CD4-positive, alpha-beta T cell (primary cell): Measurements from ENCODE around the gene PSMA7. TPM values are rescaled to one million over a fixed set of nuclear protein-coding genes. Genes with fewer than 3 reads are reported as not detected.

ENCODE experiments used
- ATAC-seq: fragments of 200-7000 bp; cut with Tn5 transposase; one replicate; pipeline ENCODE4 v1.10.0; 2022; ENCODE audit warnings: mild to moderate bottlenecking; ENCODE audit not compliant: poor library complexity
- CTCF ChIA-PET: fragments of 350-600 bp; sonication (Branson Sonifier 250); formaldehyde crosslinking; loops from one replicate; lab custom pipeline; 2021; ENCODE audit warnings: antibody characterized with exemption, inconsistent platforms; lab: Charles Lee
- POLR2A ChIA-PET: fragments of 350-600 bp; sonication (Branson Sonifier 250); formaldehyde crosslinking; loops from one replicate; lab custom pipeline; 2021; ENCODE audit warnings: antibody characterized with exemption, inconsistent platforms; lab: Charles Lee
- DNase-seq, 14 experiments: peaks; one replicate each; pipeline ENCODE4 v3.0.0-alpha.2; 2013 to 2020; ENCODE audit warnings: mixed read lengths in 2 of 14
- H3K27ac ChIP-seq, 2 donors: one replicate each; pipeline versions ENCODE4 v1.5.1 to v1.7.0; 2013; ENCODE audit warnings: low read length in 2 of 2, low read depth in 1 of 2, mild to moderate bottlenecking in 1 of 2
- H3K27me3 ChIP-seq, 2 experiments: 1 replicate in 1 of 2; 2 replicates in 1 of 2; pipeline versions ENCODE4 v1.6.1 to v1.7.0; 2013; ENCODE audit warnings: low read length in 2 of 2, control low read depth in 1 of 2, mild to moderate bottlenecking in 1 of 2, moderate library complexity in 1 of 2; ENCODE audit not compliant: insufficient read depth in 2 of 2, control insufficient read depth in 1 of 2
- H3K36me3 ChIP-seq: one replicate; pipeline ENCODE4 v1.6.1; 2013; ENCODE audit warnings: low read length, control low read depth; ENCODE audit not compliant: insufficient read depth
- H3K4me1 ChIP-seq: one replicate; pipeline ENCODE4 v1.6.1; 2013; ENCODE audit warnings: low read length, control low read depth; ENCODE audit not compliant: insufficient read depth
- H3K4me3 ChIP-seq: one replicate; pipeline ENCODE4 v1.5.1; 2013; ENCODE audit warnings: mild to moderate bottlenecking, low read length, moderate library complexity
- H3K9me3 ChIP-seq, 2 experiments: 1 replicate in 1 of 2; 2 replicates in 1 of 2; pipeline versions ENCODE4 v1.6.1 to v1.7.0; 2013; ENCODE audit warnings: low read length in 2 of 2, mild to moderate bottlenecking in 2 of 2, control low read depth in 1 of 2, moderate library complexity in 1 of 2; ENCODE audit not compliant: control insufficient read depth in 1 of 2, insufficient read depth in 1 of 2
- H3K27ac Mint-ChIP-seq: one replicate; pipeline ENCODE4 v1.8.0; 2020; ENCODE audit warnings: mixed read lengths
- H3K27me3 Mint-ChIP-seq: one replicate; pipeline ENCODE4 v1.8.0; 2021; ENCODE audit warnings: mixed read lengths
- H3K36me3 Mint-ChIP-seq: one replicate; pipeline ENCODE4 v1.8.0; 2021; ENCODE audit warnings: low read depth, mixed read lengths
- H3K4me1 Mint-ChIP-seq: one replicate; pipeline ENCODE4 v1.8.0; 2021; ENCODE audit warnings: low read depth, mixed read lengths
- H3K4me3 Mint-ChIP-seq: one replicate; pipeline ENCODE4 v1.8.0; 2020; ENCODE audit warnings: mild to moderate bottlenecking, mixed read lengths
- H3K9me3 Mint-ChIP-seq: one replicate; pipeline ENCODE4 v1.8.0; 2020; ENCODE audit warnings: mixed read lengths
- intact Hi-C, 2 experiments: fragments of 100-400 bp; cut with DNase I in 1 of 2; cut with micrococcal nuclease in 1 of 2; formaldehyde crosslinking; loops; one replicate each; pipeline versions ENCODE4 v1.15.1 to v1.9.0; 2023 to 2025; cut with DNase I, micrococcal nuclease
- total RNA-seq, 174 experiments: library from RNA in 2 of 174; stranded (reverse) in 2 of 174; gene quantifications; one replicate each; pipeline ENCODE4 v1.2.3 and lab custom pipeline; 2021 to 2026
- TF ChIP-seq, protein P1 (sequence below): fragments of 200-600 bp; IDR thresholded peaks from one replicate; pipeline ENCODE4 v1.8.0; 2022; ENCODE audit warnings: antibody characterized with exemption, mild to moderate bottlenecking

Gene PSMA7
- total RNA-seq, 2 experiments from 2014 or later, result 150 to 158 TPM

DNA sequence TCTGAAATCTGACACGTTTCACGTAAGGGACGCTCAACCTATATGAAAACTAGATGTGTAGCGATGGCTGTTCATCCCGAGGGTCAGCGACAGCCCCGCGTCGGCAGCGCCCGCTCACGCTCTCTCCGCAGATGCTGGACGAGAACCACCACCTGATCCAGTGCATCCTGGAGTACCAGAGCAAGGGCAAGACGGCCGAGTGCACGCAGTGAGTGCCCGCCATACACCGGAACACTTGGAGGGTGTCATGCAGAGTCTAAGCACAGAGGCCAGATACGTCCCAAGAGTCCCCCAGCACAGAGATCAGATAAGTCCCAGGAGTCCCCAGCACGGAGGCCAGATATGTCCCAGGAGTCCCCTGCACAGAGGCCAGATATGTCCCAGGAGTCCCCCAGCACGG is 15.3 kb upstream of the PSMA7 start:
- H3K36me3 Mint-ChIP-seq, result peaks cover 26% of the 10 kb centered on the region
- Histone ChIP-seq H3K4me1 (peaks cover 23% of the 10 kb centered on the region), H3K4me3 (no peak overlapping the region), H3K36me3 (peaks cover 46% of the 10 kb centered on the region), H3K9me3 (peaks cover 0 to 2% of the 10 kb centered on the region in 2 experiments), H3K27ac (no peak overlapping the region), H3K27me3 (no peaks in the 10 kb centered on the region)
- H3K4me3 Mint-ChIP-seq, result no peak overlapping the region
- H3K27me3 Mint-ChIP-seq, result no peaks in the 10 kb centered on the region
- no peak overlapping the region for H3K27ac Mint-ChIP-seq
- intact Hi-C loops, result loop anchor here in 1 of 2 experiments (5.0 kb wide), 1 partner anchor 131 kb away; no protein-coding TSS in a partner anchor
- TF ChIP-seq, protein P1, sequence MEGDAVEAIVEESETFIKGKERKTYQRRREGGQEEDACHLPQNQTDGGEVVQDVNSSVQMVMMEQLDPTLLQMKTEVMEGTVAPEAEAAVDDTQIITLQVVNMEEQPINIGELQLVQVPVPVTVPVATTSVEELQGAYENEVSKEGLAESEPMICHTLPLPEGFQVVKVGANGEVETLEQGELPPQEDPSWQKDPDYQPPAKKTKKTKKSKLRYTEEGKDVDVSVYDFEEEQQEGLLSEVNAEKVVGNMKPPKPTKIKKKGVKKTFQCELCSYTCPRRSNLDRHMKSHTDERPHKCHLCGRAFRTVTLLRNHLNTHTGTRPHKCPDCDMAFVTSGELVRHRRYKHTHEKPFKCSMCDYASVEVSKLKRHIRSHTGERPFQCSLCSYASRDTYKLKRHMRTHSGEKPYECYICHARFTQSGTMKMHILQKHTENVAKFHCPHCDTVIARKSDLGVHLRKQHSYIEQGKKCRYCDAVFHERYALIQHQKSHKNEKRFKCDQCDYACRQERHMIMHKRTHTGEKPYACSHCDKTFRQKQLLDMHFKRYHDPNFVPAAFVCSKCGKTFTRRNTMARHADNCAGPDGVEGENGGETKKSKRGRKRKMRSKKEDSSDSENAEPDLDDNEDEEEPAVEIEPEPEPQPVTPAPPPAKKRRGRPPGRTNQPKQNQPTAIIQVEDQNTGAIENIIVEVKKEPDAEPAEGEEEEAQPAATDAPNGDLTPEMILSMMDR, result no peak
- ATAC-seq (no peak), DNase-seq (no peak)
- ChIA-PET POLR2A (no interaction called here), CTCF (no interaction called here)
- no peaks in the 10 kb centered on the region for H3K9me3 Mint-ChIP-seq
- H3K4me1 Mint-ChIP-seq, result peaks cover 10% of the 10 kb centered on the region

DNA sequence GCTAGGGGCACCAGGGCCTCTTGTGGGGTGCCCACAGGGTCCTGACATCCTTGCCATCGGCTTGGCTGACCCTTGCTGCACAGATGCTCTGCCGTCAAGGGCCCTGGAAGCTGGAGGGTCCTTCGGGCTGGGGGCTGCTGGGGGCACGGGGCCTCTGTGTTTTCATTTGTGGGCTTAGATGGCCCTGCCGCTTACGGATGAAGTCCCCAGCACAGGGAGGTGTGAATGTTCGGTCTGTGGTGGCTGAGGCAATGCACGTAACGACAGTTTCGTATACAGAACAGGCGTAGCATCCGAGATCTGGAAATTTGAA is 14.8 kb upstream of the PSMA7 start:
- H3K4me1 ChIP-seq, result peaks cover 23% of the 10 kb centered on the region
- Mint-ChIP-seq H3K4me3 (no peak overlapping the region), H3K27ac (no peak overlapping the region), H3K4me1 (peaks cover 10% of the 10 kb centered on the region), H3K27me3 (no peaks in the 10 kb centered on the region), H3K9me3 (no peaks in the 10 kb centered on the region), H3K36me3 (peaks cover 29% of the 10 kb centered on the region)
- H3K36me3 ChIP-seq, result peaks cover 42% of the 10 kb centered on the region
- no peak overlapping the region for H3K4me3 ChIP-seq
- DNase-seq, result no peak
- ATAC-seq, result no peak
- ChIA-PET POLR2A (no interaction called here), CTCF (no interaction called here)
- H3K27ac ChIP-seq, result no peak overlapping the region
- no peaks in the 10 kb centered on the region for H3K27me3 ChIP-seq
- peaks cover 0 to 7% of the 10 kb centered on the region in 2 experiments for H3K9me3 ChIP-seq
- TF ChIP-seq, protein P1, result no peak
- intact Hi-C loops, result loop anchor here in 1 of 2 experiments (5.0 kb wide), 1 partner anchor 131 kb away; no protein-coding TSS in a partner anchor

DNA sequence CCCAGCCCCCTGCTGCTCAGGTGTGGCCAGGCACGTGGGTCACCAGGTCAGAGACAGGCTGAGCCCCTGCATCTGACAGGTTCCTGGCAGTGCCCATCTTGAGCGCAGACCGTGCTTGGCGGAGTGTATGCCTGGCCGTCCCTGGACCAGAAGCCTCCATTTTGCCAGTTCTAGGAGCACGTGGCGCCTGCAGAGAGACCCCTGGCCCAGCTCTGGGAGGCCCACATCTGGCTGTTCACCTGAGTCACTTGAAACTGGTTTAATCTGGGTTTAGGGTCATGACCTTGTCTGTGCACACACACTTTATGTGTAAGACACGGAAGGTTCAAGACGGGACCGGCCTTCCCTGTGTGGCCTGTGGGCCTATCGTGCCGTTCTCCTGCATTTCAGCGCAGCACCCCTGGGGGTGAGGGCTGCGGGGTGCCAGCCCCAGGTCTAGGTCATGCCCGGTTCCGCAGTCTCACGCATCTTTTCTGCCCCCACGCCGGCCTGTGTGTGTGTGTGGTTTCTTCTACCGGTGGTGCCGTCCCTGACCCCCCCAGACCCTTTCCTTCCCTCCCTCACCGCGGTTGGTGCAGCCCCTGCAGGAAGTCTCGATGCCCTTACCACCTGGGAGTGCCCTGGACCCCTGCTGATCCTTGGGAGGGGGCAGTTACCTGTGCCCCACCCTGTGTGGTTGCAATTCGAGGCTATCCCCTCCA is 14.3 kb upstream of the PSMA7 start:
- Mint-ChIP-seq H3K36me3 (peaks cover 34% of the 10 kb centered on the region), H3K4me1 (peaks cover 15% of the 10 kb centered on the region), H3K9me3 (no peaks in the 10 kb centered on the region), H3K27ac (no peak overlapping the region), H3K27me3 (no peaks in the 10 kb centered on the region), H3K4me3 (no peak overlapping the region)
- ATAC-seq, result no peak
- intact Hi-C loops, result loop anchor here (1.0 to 5.0 kb wide), 3 partner anchors 130 to 147 kb away; no protein-coding TSS in a partner anchor
- POLR2A ChIA-PET, result no interaction called here
- Histone ChIP-seq H3K27me3 (no peaks in the 10 kb centered on the region), H3K9me3 (peaks cover 0 to 7% of the 10 kb centered on the region in 2 experiments), H3K36me3 (peaks cover 40% of the 10 kb centered on the region), H3K4me3 (no peak overlapping the region), H3K27ac (no peak overlapping the region), H3K4me1 (peaks cover 23% of the 10 kb centered on the region)
- CTCF ChIA-PET, result interaction anchor here (1.3 to 1.6 kb wide), 2 partner anchors 22 to 147 kb away, joined by 4 to 5 read pairs; no protein-coding TSS in a partner anchor
- TF ChIP-seq, protein P1, result no peak
- DNase-seq, result no peak
